HG02885 (cell line): ENCODE results near the gene SF1.

Experiments used
- ATAC-seq: cut with Tn5 transposase; IDR thresholded peaks from one replicate; pipeline ENCODE4 v1.9.1; 2021; ENCODE audit warnings: mild to moderate bottlenecking; ENCODE audit not compliant: unreplicated experiment, poor library complexity

Gene SF1

GRCh38 chr11:64786308-64786707 is 8.0 kb upstream of the SF1 start:
- ATAC-seq = no peak

GRCh38 chr11:64784813-64785581 is 6.7 kb upstream of the SF1 start:
- ATAC-seq = no peak

- peak; percentile 19 for ATAC-seq
These were observed 194 bp downstream of the SF1 start for GRCh38 chr11:64778223-64778472.

GRCh38 chr11:64777449-64778222 is 706 bp downstream of the SF1 start:
- ATAC-seq = peak; percentile 29

GRCh38 chr11:64776875-64777274 is 1.5 kb downstream of the SF1 start:
- ATAC-seq = no peak

- ATAC-seq = no peak
These were observed 1.9 kb downstream of the SF1 start for GRCh38 chr11:64776425-64776824.

- ATAC-seq = no peak
These were observed 4.2 kb downstream of the SF1 start for GRCh38 chr11:64774144-64774543.

- ATAC-seq = no peak
These were observed 5.9 kb downstream of the SF1 start for GRCh38 chr11:64772303-64773018.

GRCh38 chr11:64771861-64772260 is 6.5 kb downstream of the SF1 start:
- ATAC-seq = peak; percentile 43

- no peak for ATAC-seq
These were observed 8.2 kb downstream of the SF1 start for GRCh38 chr11:64770120-64770519.

- ATAC-seq = no peak
These were observed 9.1 kb downstream of the SF1 start for GRCh38 chr11:64769283-64769682.

GRCh38 chr11:64768300-64768694 is 10.0 kb downstream of the SF1 start:
- no peak for ATAC-seq

GRCh38 chr11:64767344-64768299 is 10.7 kb downstream of the SF1 start:
- no peak for ATAC-seq

GRCh38 chr11:64766881-64767280 is 11.5 kb downstream of the SF1 start:
- no peak for ATAC-seq

- no peak for ATAC-seq
These were observed 12.3 kb downstream of the SF1 start for GRCh38 chr11:64765851-64766665.

- no peak for ATAC-seq
These were observed 13.0 kb downstream of the SF1 start for GRCh38 chr11:64765291-64765850.

- no peak for ATAC-seq
These were observed 13.6 kb downstream of the SF1 start for GRCh38 chr11:64764753-64765152.

- ATAC-seq = no peak
These were observed 14.2 kb downstream of the SF1 start for GRCh38 chr11:64764040-64764611.

GRCh38 chr11:64763526-64764039 is 14.8 kb downstream of the SF1 start:
- ATAC-seq = no peak
